ENCODE data around the gene GMPPB.

- no peak; a peak in 1 of 3 replicates for TF ChIP-seq POLR2A (IDR thresholded peaks at IDR 0.05; ENCODE audit: control extremely low read depth in 1 of 2, low read depth in 2 of 2, low read length in 2 of 2)
- TF ChIP-seq CTCF (IDR thresholded peaks at IDR 0.05; ENCODE audit: control extremely low read depth in 1 of 3, insufficient read depth in 1 of 3, low read depth in 1 of 3, low read length in 3 of 3), result no peak
Observed at GRCh38 chr3:49673121-49673714, 50.5 kb downstream of the GMPPB start.

Data from H1 (cell line).